Breast epithelium (tissue), 3 donors: ENCODE measurements around the gene HTRA3.

Experiments used
- CTCF ChIP-seq, 3 donors: fragments of 450-650 bp; IDR thresholded peaks; one replicate each; pipeline ENCODE4 v1.5.1; 2016 to 2017; ENCODE audit warnings: antibody characterized with exemption in 3 of 3, mild to moderate bottlenecking in 3 of 3, moderate library complexity in 3 of 3
- POLR2A ChIP-seq: fragments of 450-650 bp; IDR thresholded peaks from one replicate; pipeline ENCODE4 v1.6.1; 2016; ENCODE audit warnings: antibody characterized with exemption, mild to moderate bottlenecking, moderate library complexity

DNA sequence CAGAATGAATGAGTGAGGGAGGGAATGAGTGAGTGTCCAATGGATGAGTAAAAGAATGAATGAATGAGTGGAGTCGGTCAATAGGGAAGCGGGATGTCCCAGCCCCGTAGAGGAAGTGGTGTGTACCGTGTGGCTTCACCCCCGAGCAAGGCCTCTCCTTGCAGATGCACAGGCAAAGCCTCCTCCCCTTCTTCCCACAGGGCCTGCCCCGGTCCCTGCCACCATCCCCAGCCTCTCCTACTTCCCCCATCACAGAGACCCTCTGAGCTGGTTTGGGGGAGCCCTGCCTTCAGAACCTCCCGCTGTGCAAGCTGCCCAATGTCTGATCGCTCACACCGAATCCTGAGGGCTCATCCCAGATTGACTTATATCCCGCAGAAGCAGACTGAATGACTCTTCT is 13.6 kb downstream of the HTRA3 start:
- TF ChIP-seq CTCF (IDR thresholded peaks at IDR 0.05): no peak
- TF ChIP-seq POLR2A: no peak
